Epithelial cell of esophagus (primary cell): Measurements from ENCODE around the gene FRK.

ENCODE experiments used
- DNase-seq: peaks from one replicate; pipeline ENCODE4 v3.0.0; 2010; ENCODE audit warnings: low read depth
- H3K4me3 ChIP-seq: 2 replicates; pipeline ENCODE4 v1.5.1; 2011; ENCODE audit warnings: mild to moderate bottlenecking, low read length, control low read depth
- CTCF ChIP-seq: IDR thresholded peaks from 2 replicates; pipeline ENCODE4 v1.5.1; 2011; ENCODE audit warnings: low read depth, mild to moderate bottlenecking, low read length, control low read depth, inconsistent platforms; ENCODE audit not compliant: insufficient read depth; ENCODE audit errors: missing control alignments

The FRK gene

GRCh38 chr6:115999235-115999634, 61.5 kb downstream of the FRK start:
- DNase-seq: no peak
- no peak for TF ChIP-seq CTCF
- no peak overlapping the region for H3K4me3 ChIP-seq

- no peak for DNase-seq
- no peak for TF ChIP-seq CTCF
- no peak overlapping the region for H3K4me3 ChIP-seq
These were observed 62.6 kb downstream of the FRK start for GRCh38 chr6:115997990-115998585.

DNA sequence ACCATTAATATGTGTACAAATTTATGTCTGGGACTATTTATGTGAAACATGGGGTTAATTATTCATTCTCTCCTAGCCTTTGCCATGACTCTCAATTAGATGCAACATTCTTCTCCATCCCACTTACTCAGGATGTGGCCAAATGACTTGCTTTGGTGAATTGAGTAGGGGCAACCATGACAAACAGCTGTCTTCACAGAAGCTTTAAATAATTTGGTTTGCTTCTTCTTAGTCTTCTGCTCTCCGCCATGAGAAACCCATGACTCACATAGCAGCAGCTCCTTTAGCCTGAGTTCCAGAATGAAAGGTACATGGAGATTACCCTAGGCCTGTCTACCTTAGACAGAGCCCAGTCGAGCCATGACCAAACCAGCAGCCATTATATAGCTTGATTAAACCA, 74.7 kb downstream of the FRK start:
- no peak for DNase-seq
- no peak overlapping the region for H3K4me3 ChIP-seq
- no peak for TF ChIP-seq CTCF

DNA sequence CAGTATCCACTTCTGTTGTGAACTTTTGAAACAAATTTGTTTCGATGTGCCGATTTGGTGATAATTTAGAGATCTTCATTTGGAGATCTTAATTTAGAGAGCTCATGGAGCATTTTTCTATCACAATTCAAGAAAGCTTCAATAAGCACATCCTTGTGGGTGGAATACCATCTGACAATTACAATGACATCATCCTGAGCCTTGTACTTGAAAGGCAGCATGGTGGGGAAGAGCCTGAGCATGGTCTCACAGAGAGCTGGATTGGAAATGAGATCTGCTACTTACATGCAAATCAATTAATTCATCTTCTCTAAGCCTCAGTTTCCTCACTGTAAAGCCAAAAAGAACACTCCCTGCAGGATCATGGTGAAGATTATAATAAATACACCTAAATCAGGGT, 75.9 kb downstream of the FRK start:
- no peak overlapping the region for H3K4me3 ChIP-seq
- TF ChIP-seq CTCF: no peak
- no peak for DNase-seq

DNA sequence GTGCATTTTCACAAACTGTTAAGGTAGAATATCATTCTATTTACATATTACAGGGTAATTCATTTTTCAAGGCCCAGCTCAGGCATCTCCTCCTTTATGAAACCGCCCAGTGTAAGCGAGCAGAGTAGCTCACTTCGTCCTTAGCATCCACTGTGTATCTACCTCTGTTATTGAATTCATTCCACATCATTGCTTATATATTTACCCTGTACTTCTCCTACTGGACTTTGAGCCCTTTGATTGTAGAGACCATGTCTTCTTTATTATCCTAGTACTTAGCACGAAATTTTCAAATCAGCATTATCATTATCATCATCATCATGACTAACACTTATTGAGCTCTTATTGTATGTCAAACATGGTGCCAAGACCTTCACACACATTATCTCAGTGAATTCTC, 76.7 kb downstream of the FRK start:
- H3K4me3 ChIP-seq: no peak overlapping the region
- DNase-seq: no peak
- no peak for TF ChIP-seq CTCF

GRCh38 chr6:115982453-115982852, 78.2 kb downstream of the FRK start:
- DNase-seq: peak; percentile 9
- no peak overlapping the region for H3K4me3 ChIP-seq
- no peak for TF ChIP-seq CTCF

DNA sequence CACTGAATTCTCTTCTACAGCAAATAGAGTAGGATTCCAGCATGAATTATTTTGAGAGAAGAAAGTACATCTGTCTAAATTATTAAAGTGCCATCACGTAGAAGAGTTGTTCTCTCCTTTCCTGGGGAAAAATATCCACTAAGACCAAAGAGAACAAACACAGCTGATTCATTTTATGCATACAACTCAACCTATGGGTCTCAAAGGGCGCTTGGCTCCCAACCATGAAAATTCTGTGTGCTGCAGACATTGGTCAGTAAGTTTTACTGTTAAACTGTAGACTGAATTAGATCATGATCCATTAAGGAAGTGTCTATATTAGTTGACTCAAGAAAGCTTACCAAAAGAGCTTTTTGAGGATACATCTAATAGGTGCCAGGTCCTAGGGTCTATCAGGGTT, 83.5 kb downstream of the FRK start:
- TF ChIP-seq CTCF: no peak
- H3K4me3 ChIP-seq: no peak overlapping the region
- DNase-seq: no peak
